Loucy (cell line): Measurements from ENCODE around the gene FAM151A.

ENCODE experiments used
- CTCF ChIP-seq: fragments of 200-600 bp; sonication (generic); conservative IDR thresholded peaks from 2 replicates; pipeline ENCODE4 v1.5.1; 2014; ENCODE audit warnings: mild to moderate bottlenecking, antibody characterized with exemption, low read length
- EZH2phosphoT487 ChIP-seq: fragments of 200-600 bp; IDR thresholded peaks from 2 replicates; pipeline ENCODE4 v1.6.1; 2018; ENCODE audit warnings: antibody characterized with exemption, mild to moderate bottlenecking, moderate library complexity, borderline replicate concordance

- TF ChIP-seq CTCF, result no peak
- TF ChIP-seq EZH2phosphoT487, result no peak
These were observed 26.6 kb upstream of the FAM151A start for GRCh38 chr1:54649921-54650320.
